Type B pancreatic cell (in vitro differentiated cells): ENCODE results near the gene ENG. TPM values are rescaled to one million over a fixed set of nuclear protein-coding genes. Genes with fewer than 3 reads are reported as not detected.

Experiments
- DNase-seq: peaks from one replicate; pipeline ENCODE4 v3.0.0; 2021; ENCODE audit warnings: mixed read lengths; ENCODE audit not compliant: unreplicated experiment; ENCODE audit errors: extremely low spot score
- H3K27ac Mint-ChIP-seq: 2 replicates; pipeline ENCODE4 v1.8.0; 2021; ENCODE audit warnings: mild to moderate bottlenecking, mixed read lengths
- H3K27me3 Mint-ChIP-seq: 2 replicates; pipeline ENCODE4 v1.8.0; 2021; ENCODE audit warnings: mixed read lengths
- H3K36me3 Mint-ChIP-seq: 2 replicates; pipeline ENCODE4 v1.8.0; 2021; ENCODE audit warnings: mixed read lengths
- H3K4me1 Mint-ChIP-seq: one replicate; pipeline ENCODE4 v1.8.0; 2021; ENCODE audit warnings: mixed read lengths; ENCODE audit not compliant: unreplicated experiment
- H3K4me3 Mint-ChIP-seq: 2 replicates; pipeline ENCODE4 v1.8.0; 2021; ENCODE audit warnings: mild to moderate bottlenecking, mixed read lengths
- H3K9me3 Mint-ChIP-seq: 2 replicates; pipeline ENCODE4 v1.8.0; 2021; ENCODE audit warnings: mixed read lengths
- CTCF ChIP-seq: fragments of 200-600 bp; sonication (generic); conservative IDR thresholded peaks from 2 replicates; pipeline ENCODE4 v1.5.0; 2021; ENCODE audit warnings: antibody characterized with exemption, mild to moderate bottlenecking
- total RNA-seq: library from RNA; stranded (reverse); gene quantifications from 2 replicates; pipeline ENCODE4 v1.2.1, GENCODE V29; 2021; ENCODE audit warnings: low replicate concordance

ENG gene
- total RNA-seq, 1 donor from 2014 or later, result 1.6 TPM

- no peak for TF ChIP-seq CTCF
- DNase-seq, result no peak
- no peak overlapping the region for H3K4me3 Mint-ChIP-seq
- no peaks in the 10 kb centered on the region for H3K36me3 Mint-ChIP-seq
- H3K9me3 Mint-ChIP-seq, result no peaks in the 10 kb centered on the region
- H3K27me3 Mint-ChIP-seq, result no peaks in the 10 kb centered on the region
- H3K4me1 Mint-ChIP-seq, result peaks cover 7% of the 10 kb centered on the region
- H3K27ac Mint-ChIP-seq, result no peak overlapping the region
These were observed 38.7 kb downstream of the ENG start for GRCh38 chr9:127815512-127816361.

- no peak overlapping the region for H3K27ac Mint-ChIP-seq
These were observed 39.6 kb downstream of the ENG start for GRCh38 chr9:127814619-127815511.

GRCh38 chr9:127813686-127814226 lies 40.7 kb downstream of the ENG start:
- DNase-seq, result no peak

More at GRCh38 chr9:127814619-127815511, 39.6 kb downstream of the ENG start:
- Mint-ChIP-seq H3K27me3 (no peaks in the 10 kb centered on the region), H3K4me3 (no peak overlapping the region), H3K36me3 (no peaks in the 10 kb centered on the region), H3K9me3 (no peaks in the 10 kb centered on the region), H3K4me1 (peaks cover 11% of the 10 kb centered on the region)
- TF ChIP-seq CTCF, result no peak
- no peak for DNase-seq

GRCh38 chr9:127812936-127813675 lies 41.4 kb downstream of the ENG start:
- Mint-ChIP-seq H3K9me3 (no peaks in the 10 kb centered on the region), H3K4me3 (no peak overlapping the region), H3K36me3 (no peaks in the 10 kb centered on the region), H3K27ac (no peak overlapping the region), H3K4me1 (peaks cover 15% of the 10 kb centered on the region), H3K27me3 (no peaks in the 10 kb centered on the region)
- no peak for TF ChIP-seq CTCF
- no peak for DNase-seq

More at GRCh38 chr9:127813686-127814226, 40.7 kb downstream of the ENG start:
- Mint-ChIP-seq H3K27ac (no peak overlapping the region), H3K27me3 (no peaks in the 10 kb centered on the region), H3K9me3 (no peaks in the 10 kb centered on the region), H3K4me1 (peaks cover 15% of the 10 kb centered on the region), H3K36me3 (no peaks in the 10 kb centered on the region), H3K4me3 (no peak overlapping the region)
- no peak for TF ChIP-seq CTCF

GRCh38 chr9:127812011-127812410 lies 42.4 kb downstream of the ENG start:
- no peak for TF ChIP-seq CTCF
- H3K4me3 Mint-ChIP-seq, result no peak overlapping the region
- peaks cover 8% of the 10 kb centered on the region for H3K4me1 Mint-ChIP-seq
- H3K9me3 Mint-ChIP-seq, result no peaks in the 10 kb centered on the region
- no peak overlapping the region for H3K27ac Mint-ChIP-seq
- H3K27me3 Mint-ChIP-seq, result no peaks in the 10 kb centered on the region
- no peak for DNase-seq
- no peaks in the 10 kb centered on the region for H3K36me3 Mint-ChIP-seq
